ENCODE measurements around the gene TRHDE.

DNA sequence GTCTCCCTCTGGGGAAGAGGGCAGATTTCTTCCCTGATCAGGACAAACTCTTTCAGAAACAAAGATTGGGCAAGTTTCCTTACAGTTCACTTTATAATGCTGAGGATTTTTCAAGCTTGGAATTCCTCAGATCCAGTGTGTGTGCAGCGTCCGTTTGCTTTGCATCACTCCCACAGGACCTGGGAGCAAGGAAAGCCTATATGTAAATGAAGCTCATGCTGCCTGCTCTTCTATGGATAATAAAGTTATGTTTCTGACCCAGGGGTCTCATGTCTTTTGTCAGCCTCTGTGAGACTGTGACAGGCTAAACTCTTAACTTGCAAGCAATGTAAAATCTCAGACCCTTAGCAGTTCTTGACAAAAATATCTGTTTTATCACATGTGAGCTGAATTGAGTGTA is 41.6 kb downstream of the TRHDE start:
- TF ChIP-seq YY1 (IDR thresholded peaks at IDR 0.05; ENCODE audit: insufficient read depth, insufficient read length) (no peak), ZNF274 (IDR thresholded peaks at IDR 0.05; ENCODE audit: low read depth, low read length) (no peak), SUZ12 (IDR thresholded peaks at IDR 0.05; ENCODE audit: extremely low read depth, insufficient read depth, insufficient read length) (no peak)
